HEK293 (cell line): ENCODE results near the gene MIEN1.

Experiments
- BCL11B ChIP-seq: fragments of 450-650 bp; formaldehyde crosslinking; IDR thresholded peaks from 2 replicates; pipeline ENCODE4 v1.5.1; 2016; ENCODE audit warnings: low read depth, missing biosample characterization, missing genetic modification characterization
- EGR2 ChIP-seq: fragments of 450-650 bp; formaldehyde crosslinking; IDR thresholded peaks from 2 replicates; pipeline ENCODE4 v1.5.1; 2016; ENCODE audit warnings: low read depth, missing biosample characterization, missing genetic modification characterization
- FEZF1 ChIP-seq: fragments of 450-650 bp; formaldehyde crosslinking; IDR thresholded peaks from 2 replicates; pipeline ENCODE4 v1.5.1; 2016; ENCODE audit warnings: missing biosample characterization, missing genetic modification characterization
- GLIS2 ChIP-seq: fragments of 450-650 bp; formaldehyde crosslinking; IDR thresholded peaks from 2 replicates; pipeline ENCODE4 v1.5.1; 2016; ENCODE audit warnings: missing biosample characterization, missing genetic modification characterization
- HIC1 ChIP-seq: fragments of 450-650 bp; formaldehyde crosslinking; IDR thresholded peaks from 2 replicates; pipeline ENCODE4 v1.5.1; 2016; ENCODE audit warnings: missing biosample characterization, missing genetic modification characterization
- HOXD13 ChIP-seq: sonication (generic); formaldehyde crosslinking; IDR thresholded peaks from 2 replicates; pipeline ENCODE4 v1.8.0; 2022; ENCODE audit warnings: missing genetic modification reagents, borderline replicate concordance
- IKZF3 ChIP-seq: fragments of 450-650 bp; IDR thresholded peaks from 2 replicates; pipeline ENCODE4 v1.5.0; 2018; ENCODE audit warnings: missing biosample characterization, mild to moderate bottlenecking, missing genetic modification characterization, moderate library complexity
- MYNN ChIP-seq: fragments of 450-650 bp; formaldehyde crosslinking; IDR thresholded peaks from 2 replicates; pipeline ENCODE4 v1.5.1; 2016; ENCODE audit warnings: missing biosample characterization, missing genetic modification characterization, borderline replicate concordance
- REPIN1 ChIP-seq: fragments of 450-650 bp; formaldehyde crosslinking; IDR thresholded peaks from 2 replicates; pipeline ENCODE4 v1.5.1; 2017; ENCODE audit warnings: missing biosample characterization, missing genetic modification characterization, low read depth
- WT1 ChIP-seq: fragments of 450-650 bp; formaldehyde crosslinking; IDR thresholded peaks from 2 replicates; pipeline ENCODE4 v1.5.1; 2016; ENCODE audit warnings: missing biosample characterization, missing genetic modification characterization
- YY1 ChIP-seq: fragments of 450-650 bp; formaldehyde crosslinking; IDR thresholded peaks from 2 replicates; pipeline ENCODE4 v1.5.1; 2018; ENCODE audit warnings: missing biosample characterization, missing genetic modification characterization
- ZBTB17 ChIP-seq: fragments of 450-650 bp; formaldehyde crosslinking; IDR thresholded peaks from 2 replicates; pipeline ENCODE4 v1.5.1; 2016; ENCODE audit warnings: missing biosample characterization, missing genetic modification characterization
- ZBTB8A ChIP-seq: fragments of 450-650 bp; formaldehyde crosslinking; IDR thresholded peaks from 2 replicates; pipeline ENCODE4 v1.5.1; 2016; ENCODE audit warnings: missing biosample characterization, missing genetic modification characterization
- ZFP69B ChIP-seq: fragments of 450-650 bp; formaldehyde crosslinking; IDR thresholded peaks from 2 replicates; pipeline ENCODE4 v1.5.1; 2016; ENCODE audit warnings: missing biosample characterization, missing genetic modification characterization
- ZNF155 ChIP-seq: fragments of 450-650 bp; formaldehyde crosslinking; IDR thresholded peaks from 2 replicates; pipeline ENCODE4 v1.5.1; 2016; ENCODE audit warnings: missing biosample characterization, missing genetic modification characterization
- ZNF2 ChIP-seq: fragments of 450-650 bp; formaldehyde crosslinking; IDR thresholded peaks from 2 replicates; pipeline ENCODE4 v1.5.1; 2016; ENCODE audit warnings: missing biosample characterization, missing genetic modification characterization
- ZNF214 ChIP-seq: fragments of 450-650 bp; formaldehyde crosslinking; IDR thresholded peaks from 2 replicates; pipeline ENCODE4 v1.5.1; 2017; ENCODE audit warnings: missing biosample characterization, mild to moderate bottlenecking, missing genetic modification characterization, borderline replicate concordance
- ZNF248 ChIP-seq: fragments of 450-650 bp; formaldehyde crosslinking; IDR thresholded peaks from 2 replicates; pipeline ENCODE4 v1.5.1; 2017; ENCODE audit warnings: missing biosample characterization, missing genetic modification characterization
- ZNF423 ChIP-seq: fragments of 450-650 bp; formaldehyde crosslinking; IDR thresholded peaks from 2 replicates; pipeline ENCODE4 v1.5.1; 2016; ENCODE audit warnings: missing biosample characterization, missing genetic modification characterization
- ZNF544 ChIP-seq: fragments of 450-650 bp; formaldehyde crosslinking; IDR thresholded peaks from 2 replicates; pipeline ENCODE4 v1.5.0; 2017; ENCODE audit warnings: missing biosample characterization, missing genetic modification characterization
- ZNF548 ChIP-seq: fragments of 450-650 bp; formaldehyde crosslinking; IDR thresholded peaks from 2 replicates; pipeline ENCODE4 v1.5.1; 2016; ENCODE audit warnings: missing biosample characterization, missing genetic modification characterization
- ZNF558 ChIP-seq: fragments of 450-650 bp; formaldehyde crosslinking; IDR thresholded peaks from 2 replicates; pipeline ENCODE4 v1.5.1; 2016; ENCODE audit warnings: missing biosample characterization, missing genetic modification characterization
- ZNF600 ChIP-seq: fragments of 450-650 bp; formaldehyde crosslinking; IDR thresholded peaks from 2 replicates; pipeline ENCODE4 v1.5.1; 2016; ENCODE audit warnings: missing biosample characterization, missing genetic modification characterization
- ZNF610 ChIP-seq: fragments of 450-650 bp; formaldehyde crosslinking; IDR thresholded peaks from 2 replicates; pipeline ENCODE4 v1.5.1; 2016; ENCODE audit warnings: missing biosample characterization, missing genetic modification characterization, borderline replicate concordance
- ZNF621 ChIP-seq: fragments of 450-650 bp; formaldehyde crosslinking; IDR thresholded peaks from 2 replicates; pipeline ENCODE4 v1.5.1; 2017; ENCODE audit warnings: missing biosample characterization, missing genetic modification characterization
- ZNF707 ChIP-seq: fragments of 450-650 bp; formaldehyde crosslinking; IDR thresholded peaks from 2 replicates; pipeline ENCODE4 v1.5.1; 2016; ENCODE audit warnings: missing biosample characterization, missing genetic modification characterization
- ZNF785 ChIP-seq: fragments of 450-650 bp; formaldehyde crosslinking; IDR thresholded peaks from 2 replicates; pipeline ENCODE4 v1.5.1; 2016; ENCODE audit warnings: missing biosample characterization, missing genetic modification characterization
- ZNF792 ChIP-seq: fragments of 450-650 bp; formaldehyde crosslinking; IDR thresholded peaks from 2 replicates; pipeline ENCODE4 v1.5.1; 2016; ENCODE audit warnings: missing biosample characterization, missing genetic modification characterization
- ZNF830 ChIP-seq: fragments of 450-650 bp; IDR thresholded peaks from 2 replicates; pipeline ENCODE4 v1.5.0; 2018; ENCODE audit warnings: missing biosample characterization, missing genetic modification characterization, low read depth, mild to moderate bottlenecking, moderate library complexity
- ZNF837 ChIP-seq: fragments of 450-650 bp; formaldehyde crosslinking; IDR thresholded peaks from 2 replicates; pipeline ENCODE4 v1.5.1; 2016; ENCODE audit warnings: missing biosample characterization, missing genetic modification characterization
- ZNF843 ChIP-seq: fragments of 450-650 bp; formaldehyde crosslinking; IDR thresholded peaks from 2 replicates; pipeline ENCODE4 v1.5.1; 2016; ENCODE audit warnings: missing biosample characterization, missing genetic modification characterization
- ZSCAN16 ChIP-seq: fragments of 450-650 bp; formaldehyde crosslinking; IDR thresholded peaks from 2 replicates; pipeline ENCODE4 v1.5.1; 2016; ENCODE audit warnings: missing biosample characterization, missing genetic modification characterization
- TF ChIP-seq, protein P1 (sequence below): fragments of 450-650 bp; IDR thresholded peaks from 2 replicates; pipeline ENCODE4 v1.5.1; 2018; ENCODE audit warnings: missing biosample characterization, missing genetic modification characterization

MIEN1 gene

GRCh38 chr17:39687546-39688474 lies 42.5 kb downstream of the MIEN1 start, which contains the start of gene PGAP3 (continued):
- no peak for TF ChIP-seq ZNF423 (tag by site-specific recombination)
- 0 out of 2 replicates have a peak, but pooled peaks have one; percentile 45 for TF ChIP-seq HIC1 (tag by site-specific recombination)
- peak; percentile 16; the same call in 1 of the 2 replicates for TF ChIP-seq ZNF2 (tag by site-specific recombination)
- no peak for TF ChIP-seq ZNF544 (tag by site-specific recombination)
- no peak for TF ChIP-seq ZNF600 (tag by site-specific recombination)
- 0 out of 2 replicates have a peak, but pooled peaks have one; percentile 35 for TF ChIP-seq YY1 (tag by site-specific recombination)
- no peak for TF ChIP-seq ZNF558 (tag by site-specific recombination)
- TF ChIP-seq REPIN1 (tag by site-specific recombination) = no peak
- no peak for TF ChIP-seq HOXD13 (CRISPR knock-in tag)
- no peak for TF ChIP-seq ZNF785 (tag by site-specific recombination)
- peak; percentile 56 for TF ChIP-seq GLIS2 (tag by site-specific recombination)
- peak; percentile 51 for TF ChIP-seq ZBTB8A (tag by site-specific recombination)
- no peak for TF ChIP-seq ZNF792 (tag by site-specific recombination)
- no peak for TF ChIP-seq ZFP69B (tag by site-specific recombination)
- TF ChIP-seq ZNF707 (tag by site-specific recombination) = no peak
- TF ChIP-seq EGR2 = peak; percentile 42; the same call in 1 of the 2 replicates
- TF ChIP-seq FEZF1 (tag by site-specific recombination) = no peak
- TF ChIP-seq, protein P1, sequence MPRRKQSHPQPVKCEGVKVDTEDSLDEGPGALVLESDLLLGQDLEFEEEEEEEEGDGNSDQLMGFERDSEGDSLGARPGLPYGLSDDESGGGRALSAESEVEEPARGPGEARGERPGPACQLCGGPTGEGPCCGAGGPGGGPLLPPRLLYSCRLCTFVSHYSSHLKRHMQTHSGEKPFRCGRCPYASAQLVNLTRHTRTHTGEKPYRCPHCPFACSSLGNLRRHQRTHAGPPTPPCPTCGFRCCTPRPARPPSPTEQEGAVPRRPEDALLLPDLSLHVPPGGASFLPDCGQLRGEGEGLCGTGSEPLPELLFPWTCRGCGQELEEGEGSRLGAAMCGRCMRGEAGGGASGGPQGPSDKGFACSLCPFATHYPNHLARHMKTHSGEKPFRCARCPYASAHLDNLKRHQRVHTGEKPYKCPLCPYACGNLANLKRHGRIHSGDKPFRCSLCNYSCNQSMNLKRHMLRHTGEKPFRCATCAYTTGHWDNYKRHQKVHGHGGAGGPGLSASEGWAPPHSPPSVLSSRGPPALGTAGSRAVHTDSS (tag by site-specific recombination) = no peak
- TF ChIP-seq ZNF155 (tag by site-specific recombination) = no peak
- no peak for TF ChIP-seq ZNF830
- no peak for TF ChIP-seq ZNF621 (tag by site-specific recombination)
- peak; percentile 53; the same call in 1 of the 2 replicates for TF ChIP-seq ZNF610
- no peak for TF ChIP-seq WT1
- no peak for TF ChIP-seq ZNF548 (tag by site-specific recombination)
- TF ChIP-seq ZNF214 = no peak
- peak; percentile 63 for TF ChIP-seq ZBTB17 (tag by site-specific recombination)
- TF ChIP-seq MYNN (tag by site-specific recombination) = no peak
- peak; percentile 44; the same call in 1 of the 2 replicates for TF ChIP-seq ZNF843 (tag by site-specific recombination)
- peak; percentile 52; the same call in 1 of the 2 replicates for TF ChIP-seq IKZF3 (tag by site-specific recombination)
- no peak for TF ChIP-seq ZSCAN16 (tag by site-specific recombination)
- no peak for TF ChIP-seq ZNF248 (tag by site-specific recombination)
- TF ChIP-seq ZNF837 (tag by site-specific recombination) = no peak
- no peak for TF ChIP-seq BCL11B (tag by site-specific recombination)
